ENCODE data around the gene SHC2. TPM values are rescaled to one million over a fixed set of nuclear protein-coding genes. Genes with fewer than 3 reads are reported as not detected.

SHC2 gene
- total and polyA plus RNA-seq, 2 of the 8 experiments (the other 6 are each of a cell fraction or from before 2014, with no cell fraction given), result 4.4 to 7.3 TPM

GRCh38 chr19:507286-508203 is 46.7 kb upstream of the SHC2 start, which contains the start of gene TPGS1:
Gene TPGS1 (plus strand): TSS chr19:507497. CDS start chr19:507507, 10 bp downstream.
- H2BK20ac ChIP-seq (ENCODE audit: low read length), result no peak within 1 kb of the TSS
- CTCF ChIA-PET (ENCODE audit: partially characterized antibody), result interaction anchor here (0.8 to 3.6 kb wide), 11 partner anchors 10 to 165 kb away, joined by 3 to 20 read pairs (median 3); partner anchors contain the start of gene MADCAM1
- no peak within 1 kb of the TSS for H2AK5ac ChIP-seq (ENCODE audit: low read depth, low read length)
- peak within 1 kb of the TSS; percentile 99 for H4K5ac ChIP-seq (ENCODE audit: insufficient read length, low read depth, low read length)
- peaks cover 0 to 14% (median 9%) of the 10 kb centered on the region in 4 experiments; a peak in 5 of 7 replicates for H3K4me1 ChIP-seq (replicated peaks in 1 of 4; ENCODE audit: control insufficient read depth in 3 of 4, insufficient read depth in 4 of 4, low read length in 3 of 4)
- WGBS, 2 experiments (ENCODE audit: extremely low coverage in 1 of 2, insufficient coverage in 1 of 2, insufficient read length in 1 of 2, insufficient replicate concordance in 2 of 2, low coverage in 1 of 2, low lambda C conversion rate in 2 of 2, missing lambda C conversion rate in 1 of 2), result 3% methylated on average over 63 of the region's 81 CpGs; no CpG with 5 or more reads in 1 of the 2 experiments
- peak within 1 kb of the TSS; percentile 100 for H2BK12ac ChIP-seq (ENCODE audit: low read depth, low read length)
- no peaks in the 10 kb centered on the region; a peak in 2 of 4 replicates for H3K9me3 ChIP-seq (ENCODE audit: insufficient read depth in 2 of 2, low read depth in 1 of 2, low read length in 1 of 2)
- peaks cover 8% of the 10 kb centered on the region; the same call in 1 of the 2 replicates for H3K23me2 ChIP-seq (ENCODE audit: low read depth, low read length)
- H3K4me3 ChIP-seq (ENCODE audit: extremely low read depth in 1 of 4, insufficient read depth in 2 of 4, low read depth in 3 of 4, low read length in 4 of 4), result peak within 1 kb of the TSS; percentile 79 to 86 (median 80)
- peak within 1 kb of the TSS; percentile 97 for H3K27ac ChIP-seq (ENCODE audit: low read depth, low read length)
- H4K20me1 ChIP-seq (replicated peaks in 1 of 2; ENCODE audit: control insufficient read depth in 1 of 2, insufficient read depth in 2 of 2, low read length in 2 of 2), result peaks cover 0 to 5% of the 10 kb centered on the region in 2 experiments
- FAIRE-seq (no peak), DNase-seq (ENCODE audit: low read depth in 1 of 2, low spot score in 2 of 2) (peak in 1 of 2 experiments; percentile 93)
- peak within 1 kb of the TSS; percentile 99 for H2BK5ac ChIP-seq (ENCODE audit: low read depth, low read length)
- H4K8ac ChIP-seq (ENCODE audit: extremely low read depth, insufficient read depth, low read length), result peak within 1 kb of the TSS; percentile 98
- H2BK15ac ChIP-seq (ENCODE audit: low read length), result peak within 1 kb of the TSS; percentile 94; the same call in 1 of the 2 replicates
- H3K4ac ChIP-seq (replicated peaks; ENCODE audit: insufficient read length, low read depth, low read length), result peak within 1 kb of the TSS; percentile 53
- H3K4me2 ChIP-seq (ENCODE audit: insufficient read depth in 1 of 2, low read depth in 2 of 2, low read length in 2 of 2), result peak within 1 kb of the TSS; percentile 34 to 97
- H3K56ac ChIP-seq (replicated peaks; ENCODE audit: insufficient read length, low read depth, low read length), result peak within 1 kb of the TSS; percentile 54
- H4K91ac ChIP-seq (replicated peaks; ENCODE audit: insufficient read length, low read length), result peak within 1 kb of the TSS; percentile 99
- no peaks in the 10 kb centered on the region for H3K27me3 ChIP-seq (replicated peaks in 1 of 4; ENCODE audit: control insufficient read depth in 3 of 4, extremely low read depth in 1 of 4, insufficient read depth in 3 of 4, low read length in 3 of 4)
- peak within 1 kb of the TSS; percentile 66 to 85 (median 82) for H3K9ac ChIP-seq (replicated peaks in 1 of 4; ENCODE audit: extremely low read depth in 1 of 4, low read depth in 3 of 4, low read length in 3 of 4)
- H3K79me2 ChIP-seq (ENCODE audit: control insufficient read depth in 1 of 2, insufficient read depth in 2 of 2, low read length in 2 of 2), result no peaks in the 10 kb centered on the region
- H3K36me3 ChIP-seq (ENCODE audit: control insufficient read depth in 2 of 4, insufficient read depth in 4 of 4, low read length in 3 of 4), result no peaks in the 10 kb centered on the region
- no peaks in the 10 kb centered on the region for H3K79me1 ChIP-seq (ENCODE audit: low read depth, low read length)
- H2BK120ac ChIP-seq (replicated peaks; ENCODE audit: low read depth, low read length), result peak within 1 kb of the TSS; percentile 93
- POLR2A ChIA-PET (ENCODE audit: partially characterized antibody), result interaction anchor here (1.0 to 2.1 kb wide), 3 partner anchors 10 to 24 kb away, joined by 3 to 5 read pairs (median 4); partner anchors contain the start of gene CDC34
- peak within 1 kb of the TSS; percentile 100 for H3K18ac ChIP-seq (ENCODE audit: extremely low read depth, low read length)
- H2AFZ ChIP-seq (ENCODE audit: low read length), result peak within 1 kb of the TSS; percentile 81; the same call in 1 of the 2 replicates
- no peak within 1 kb of the TSS for H3K23ac ChIP-seq (ENCODE audit: insufficient read length)
- H3K14ac ChIP-seq (ENCODE audit: insufficient read length), result no peak within 1 kb of the TSS
- TF ChIP-seq, protein P1, sequence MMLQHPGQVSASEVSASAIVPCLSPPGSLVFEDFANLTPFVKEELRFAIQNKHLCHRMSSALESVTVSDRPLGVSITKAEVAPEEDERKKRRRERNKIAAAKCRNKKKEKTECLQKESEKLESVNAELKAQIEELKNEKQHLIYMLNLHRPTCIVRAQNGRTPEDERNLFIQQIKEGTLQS (IDR thresholded peaks at IDR 0.05; ENCODE audit: insufficient read depth, low read depth, low read length), result peak; percentile 56; the same call in 1 of the 2 replicates
- TF ChIP-seq JUND (IDR thresholded peaks at IDR 0.05; ENCODE audit: low read length) (0 out of 2 replicates have a peak, but pooled peaks have one; percentile 40), YY1 (IDR thresholded peaks at IDR 0.05; ENCODE audit: low read depth, low read length) (peak; percentile 100), BCL11A (IDR thresholded peaks at IDR 0.05; ENCODE audit: low read depth in 2 of 2, low read length in 2 of 2) (no peak), BACH1 (IDR thresholded peaks at IDR 0.05; ENCODE audit: low read length) (no peak), KDM4A (IDR thresholded peaks at IDR 0.05; ENCODE audit: low read depth, low read length, severe bottlenecking) (peak; percentile 44), SP1 (IDR thresholded peaks at IDR 0.05; ENCODE audit: low read depth, low read length) (peak; percentile 51; the same call in 1 of the 2 replicates), TAF1 (IDR thresholded peaks at IDR 0.05; ENCODE audit: low read depth, low read length) (peak; percentile 85), RBBP5 (IDR thresholded peaks at IDR 0.05; ENCODE audit: borderline replicate concordance, low read depth, low read length) (peak; percentile 77; the same call in 1 of the 2 replicates), HDAC2 (IDR thresholded peaks at IDR 0.05; ENCODE audit: borderline replicate concordance in 1 of 2, low read depth in 2 of 2, low read length in 2 of 2) (no peak)

All from H1 (cell line).